BJ (cell line): ENCODE data around the gene NCK2. TPM values are rescaled to one million over a fixed set of nuclear protein-coding genes. Genes with fewer than 3 reads are reported as not detected.

ENCODE experiments used
- CTCF ChIA-PET: fragments of 350-600 bp; formaldehyde crosslinking; extraction: SDS; loops from one replicate; lab custom pipeline; 2021; ENCODE audit warnings: antibody characterized with exemption, inconsistent platforms; lab: Yijun Ruan, JAX
- POLR2A ChIA-PET: fragments of 300-600 bp; sonication (Branson Sonifier 250); formaldehyde crosslinking; extraction: SDS; loops from one replicate; lab custom pipeline; 2021; ENCODE audit warnings: antibody characterized with exemption; lab: Charles Lee
- DNase-seq: peaks from one replicate; pipeline ENCODE4 v3.0.0-alpha.2; 2011; ENCODE audit warnings: low read depth
- H3K27me3 ChIP-seq: 2 replicates; pipeline ENCODE4 v1.6.0; 2011; ENCODE audit warnings: low read length; ENCODE audit not compliant: control insufficient read depth, insufficient read depth
- H3K36me3 ChIP-seq: 2 replicates; pipeline ENCODE4 v1.5.1; 2011; ENCODE audit warnings: low read length; ENCODE audit not compliant: control insufficient read depth, insufficient read depth
- H3K4me3 ChIP-seq: 2 replicates; pipeline ENCODE4 v1.5.1; 2011; ENCODE audit warnings: low read depth, mild to moderate bottlenecking, control low read depth, low read length
- polyA plus RNA-seq: library from polyadenylated mRNA; depleted of rRNA; stranded (reverse); fragments of >200 nt; gene quantifications from 2 replicates; pipeline ENCODE4 v1.2.3, GENCODE V29; 2011
- TF ChIP-seq, protein P1 (sequence below): IDR thresholded peaks from 2 replicates; pipeline ENCODE4 v1.5.1; 2011; ENCODE audit warnings: low read depth, mild to moderate bottlenecking, control low read depth, inconsistent platforms, low read length, moderate library complexity; ENCODE audit not compliant: insufficient read depth

The NCK2 gene
- polyA plus RNA-seq, 1 experiment, result 32.9 TPM

DNA sequence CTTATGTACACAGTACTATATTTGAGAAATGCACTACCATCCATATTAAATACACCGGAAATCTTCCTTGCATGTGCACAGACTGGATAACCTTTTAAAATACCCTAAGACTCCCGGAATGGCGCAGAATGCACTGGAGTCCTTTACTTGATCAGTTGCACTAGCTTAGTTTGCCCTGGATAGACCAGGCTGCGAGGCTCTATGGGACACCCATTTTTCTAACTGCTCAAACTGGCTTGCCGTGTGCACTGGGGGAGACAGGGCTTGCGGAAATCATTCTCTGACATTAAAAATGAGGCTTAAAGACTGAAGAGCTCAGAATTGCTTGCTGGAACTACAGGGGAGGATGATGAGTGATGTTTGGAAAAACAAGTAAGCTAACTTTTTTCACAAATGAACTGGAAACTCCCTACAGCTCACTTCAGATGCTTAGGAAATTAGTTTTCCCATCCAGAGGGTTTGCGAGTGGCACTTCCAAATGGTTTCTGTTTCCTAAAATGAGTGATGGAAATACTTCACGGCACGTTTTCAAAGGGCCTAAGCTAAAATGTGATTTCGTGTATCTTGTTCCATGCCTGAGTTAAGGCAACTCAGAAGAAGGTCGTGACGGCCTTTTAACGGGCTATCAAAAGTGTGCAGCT lies 2.7 kb downstream of the NCK2 start:
- ChIA-PET CTCF (interaction anchor here (0.6 kb wide), 1 partner anchor 284 kb away, joined by 3 read pairs; no protein-coding TSS in a partner anchor), POLR2A (interaction anchor here (0.6 kb wide), 2 partner anchors 9 to 51 kb away, joined by 3 to 4 read pairs; no protein-coding TSS in a partner anchor)
- no peaks in the 10 kb centered on the region; the same call in 1 of the 2 replicates for H3K27me3 ChIP-seq
- no peaks in the 10 kb centered on the region; the same call in 1 of the 2 replicates for H3K36me3 ChIP-seq
- DNase-seq, result no peak
- TF ChIP-seq, protein P1, sequence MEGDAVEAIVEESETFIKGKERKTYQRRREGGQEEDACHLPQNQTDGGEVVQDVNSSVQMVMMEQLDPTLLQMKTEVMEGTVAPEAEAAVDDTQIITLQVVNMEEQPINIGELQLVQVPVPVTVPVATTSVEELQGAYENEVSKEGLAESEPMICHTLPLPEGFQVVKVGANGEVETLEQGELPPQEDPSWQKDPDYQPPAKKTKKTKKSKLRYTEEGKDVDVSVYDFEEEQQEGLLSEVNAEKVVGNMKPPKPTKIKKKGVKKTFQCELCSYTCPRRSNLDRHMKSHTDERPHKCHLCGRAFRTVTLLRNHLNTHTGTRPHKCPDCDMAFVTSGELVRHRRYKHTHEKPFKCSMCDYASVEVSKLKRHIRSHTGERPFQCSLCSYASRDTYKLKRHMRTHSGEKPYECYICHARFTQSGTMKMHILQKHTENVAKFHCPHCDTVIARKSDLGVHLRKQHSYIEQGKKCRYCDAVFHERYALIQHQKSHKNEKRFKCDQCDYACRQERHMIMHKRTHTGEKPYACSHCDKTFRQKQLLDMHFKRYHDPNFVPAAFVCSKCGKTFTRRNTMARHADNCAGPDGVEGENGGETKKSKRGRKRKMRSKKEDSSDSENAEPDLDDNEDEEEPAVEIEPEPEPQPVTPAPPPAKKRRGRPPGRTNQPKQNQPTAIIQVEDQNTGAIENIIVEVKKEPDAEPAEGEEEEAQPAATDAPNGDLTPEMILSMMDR, result no peak
- no peak overlapping the region for H3K4me3 ChIP-seq

DNA sequence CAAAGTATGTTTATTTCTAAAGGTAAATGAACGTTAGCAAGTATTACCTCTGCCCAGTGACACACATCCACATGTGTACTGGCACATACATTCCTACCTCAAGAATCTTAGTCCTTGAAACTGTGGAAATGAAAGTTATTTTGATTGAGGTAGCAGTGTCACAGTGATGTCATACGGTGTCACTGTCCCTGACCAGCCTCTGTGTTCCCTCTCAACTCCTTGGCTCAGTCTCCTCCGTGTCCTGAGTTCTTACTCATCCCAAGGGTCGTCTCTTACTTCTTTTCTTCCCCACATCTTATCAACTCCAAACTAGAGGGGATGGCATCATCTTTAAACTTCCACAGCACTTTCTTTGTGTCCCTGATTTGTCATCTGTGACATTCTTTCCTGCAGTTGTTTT lies 3.3 kb downstream of the NCK2 start:
- TF ChIP-seq, protein P1, result no peak
- Histone ChIP-seq H3K27me3 (no peaks in the 10 kb centered on the region), H3K4me3 (no peak overlapping the region), H3K36me3 (no peaks in the 10 kb centered on the region; the same call in 1 of the 2 replicates)
- ChIA-PET POLR2A (no interaction called here), CTCF (interaction anchor here (0.6 to 0.7 kb wide), 2 partner anchors 56 to 283 kb away, joined by 3 read pairs; no protein-coding TSS in a partner anchor)
- no peak for DNase-seq

DNA sequence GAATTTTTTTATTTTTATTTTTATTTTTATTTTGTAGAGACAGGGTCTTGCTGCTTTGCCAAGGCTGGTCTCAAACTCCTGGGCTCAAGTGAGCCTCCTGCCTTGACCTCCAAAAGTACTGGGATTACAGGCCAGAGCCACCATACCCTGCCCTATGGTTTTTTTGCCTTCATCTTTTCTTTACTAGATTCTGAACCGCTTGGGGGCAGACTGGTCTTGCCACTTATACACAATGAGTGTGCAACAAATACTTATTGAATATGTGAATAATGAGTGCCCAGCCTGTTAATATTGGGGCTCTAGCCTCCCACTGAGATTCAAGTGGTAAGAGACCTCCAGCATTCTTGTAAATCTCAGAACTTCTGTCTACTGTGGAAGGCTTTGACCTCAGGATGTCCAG lies 3.9 kb downstream of the NCK2 start:
- TF ChIP-seq, protein P1, result no peak

DNA sequence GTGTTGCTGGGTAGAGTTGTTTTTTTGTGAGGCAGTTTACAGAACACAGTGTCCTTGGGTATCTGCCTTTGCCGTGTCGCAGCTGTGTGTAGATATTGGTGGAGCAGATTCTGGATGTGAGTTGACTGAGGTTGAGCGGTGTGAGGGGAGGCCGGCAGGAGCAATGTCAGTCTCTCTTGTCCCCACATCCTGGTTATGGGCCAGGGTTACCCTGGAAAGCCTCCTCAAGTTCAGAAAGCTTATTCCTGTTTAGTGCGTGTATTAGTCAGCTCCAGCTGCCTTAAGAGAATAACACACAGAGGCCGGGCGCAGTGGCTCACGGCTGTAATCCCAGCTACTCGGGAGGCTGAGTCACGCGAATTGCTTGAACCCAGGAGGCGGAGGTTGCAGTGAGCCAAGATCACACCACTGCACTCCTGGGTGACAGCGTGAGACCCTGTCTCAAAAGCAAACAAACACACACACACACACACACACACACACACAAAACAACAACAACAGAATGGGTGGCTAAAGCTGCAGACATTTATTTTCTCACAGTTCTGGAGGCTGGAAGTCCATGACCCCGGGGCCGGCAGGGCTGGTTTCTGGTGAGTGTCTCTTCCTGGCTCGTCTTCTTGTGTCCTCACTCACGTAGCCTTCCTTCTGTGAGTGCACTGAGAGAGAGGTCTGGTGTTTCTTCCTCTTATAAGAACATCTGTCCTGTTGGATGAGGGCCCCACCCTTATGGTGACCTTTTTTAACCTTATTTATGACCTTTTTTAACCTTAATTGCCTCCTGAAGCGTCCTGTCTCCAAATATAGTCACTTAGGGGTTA lies 5.1 kb downstream of the NCK2 start:
- POLR2A ChIA-PET, result no interaction called here
- DNase-seq, result no peak
- Histone ChIP-seq H3K36me3 (no peaks in the 10 kb centered on the region; the same call in 1 of the 2 replicates), H3K27me3 (no peaks in the 10 kb centered on the region), H3K4me3 (no peak overlapping the region)
- TF ChIP-seq, protein P1, result no peak
- CTCF ChIA-PET, result interaction anchor here (0.5 to 0.7 kb wide), 2 partner anchors 148 to 833 kb away, joined by 3 read pairs; no protein-coding TSS in a partner anchor

More for the DNA sequence above, 3.9 kb downstream of the NCK2 start:
- no peaks in the 10 kb centered on the region; the same call in 1 of the 2 replicates for H3K36me3 ChIP-seq
- DNase-seq, result no peak
- POLR2A ChIA-PET, result no interaction called here
- no peaks in the 10 kb centered on the region for H3K27me3 ChIP-seq
- no peak overlapping the region for H3K4me3 ChIP-seq
- CTCF ChIA-PET, result interaction anchor here (0.7 kb wide), 1 partner anchor 55 kb away, joined by 3 read pairs; no protein-coding TSS in a partner anchor

DNA sequence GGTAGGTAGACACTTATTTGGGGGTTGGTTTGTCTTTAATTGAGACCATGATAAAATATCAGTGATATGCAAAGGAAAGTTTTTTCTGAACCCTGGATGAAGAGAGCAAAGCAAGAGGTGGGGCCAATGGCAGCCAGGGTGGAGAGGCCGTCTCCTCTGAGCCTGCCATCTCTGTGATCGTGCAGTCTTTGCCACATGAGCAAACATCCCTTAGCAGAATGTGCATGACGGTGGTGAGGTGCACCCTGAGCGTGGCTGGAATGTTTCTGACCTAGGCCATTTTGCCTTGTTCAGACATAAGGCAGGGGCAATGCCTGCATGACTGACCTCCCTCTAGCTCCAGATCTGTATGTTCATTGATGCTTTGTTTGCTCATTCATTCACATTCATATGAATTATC lies 6.0 kb downstream of the NCK2 start:
- TF ChIP-seq, protein P1, result no peak
- POLR2A ChIA-PET, result no interaction called here

More for the DNA sequence above, 6.0 kb downstream of the NCK2 start:
- no peak for DNase-seq
- Histone ChIP-seq H3K36me3 (no peaks in the 10 kb centered on the region; the same call in 1 of the 2 replicates), H3K27me3 (no peaks in the 10 kb centered on the region), H3K4me3 (no peak overlapping the region)
- CTCF ChIA-PET, result no interaction called here
